HepG2 (cell line): Measurements from ENCODE around the gene RNF4. TPM values are rescaled to one million over a fixed set of nuclear protein-coding genes. Genes with fewer than 3 reads are reported as not detected.

Experiments
- ATF7-NPFF ChIP-seq: sonication (generic); formaldehyde crosslinking; IDR thresholded peaks from 2 replicates; pipeline ENCODE4 v1.8.1; 2023; ENCODE audit warnings: mild to moderate bottlenecking, low read depth, missing genetic modification reagents, moderate library complexity
- CAMTA2 ChIP-seq: sonication (generic); formaldehyde crosslinking; IDR thresholded peaks from 2 replicates; pipeline ENCODE4 v1.4.0; 2020; ENCODE audit warnings: mild to moderate bottlenecking, missing genetic modification reagents, borderline replicate concordance
- ETV6 ChIP-seq: sonication (generic); formaldehyde crosslinking; conservative IDR thresholded peaks from 2 replicates; pipeline ENCODE4 v1.4.0; 2020; ENCODE audit warnings: missing genetic modification reagents
- FOXK2 ChIP-seq: fragments of 450-650 bp; IDR thresholded peaks from 2 replicates; pipeline ENCODE4 v1.6.1; 2016
- HOXA5 ChIP-seq: sonication (generic); formaldehyde crosslinking; IDR thresholded peaks from 2 replicates; pipeline ENCODE4 v1.4.0; 2020; ENCODE audit warnings: missing genetic modification reagents
- REPIN1 ChIP-seq: sonication (generic); formaldehyde crosslinking; IDR thresholded peaks from 2 replicates; pipeline ENCODE4 v1.8.0; 2022; ENCODE audit warnings: missing genetic modification reagents, low read depth, mild to moderate bottlenecking, borderline replicate concordance
- YY1 ChIP-seq: IDR thresholded peaks from 2 replicates; pipeline ENCODE4 v1.6.1; 2011; ENCODE audit warnings: low read length, low read depth, moderate library complexity, mild to moderate bottlenecking; ENCODE audit not compliant: insufficient read depth, insufficient replicate concordance
- ZMYM4 ChIP-seq: sonication (generic); formaldehyde crosslinking; IDR thresholded peaks from 2 replicates; pipeline ENCODE4 v1.8.1; 2023; ENCODE audit warnings: mild to moderate bottlenecking, missing genetic modification reagents
- ZNF160 ChIP-seq: sonication (generic); formaldehyde crosslinking; IDR thresholded peaks from 2 replicates; pipeline ENCODE4 v1.8.0; 2022; ENCODE audit warnings: mild to moderate bottlenecking, inconsistent platforms, missing genetic modification reagents
- ZNF205 ChIP-seq: IDR thresholded peaks from 2 replicates; pipeline ENCODE4 v1.6.1; 2018; ENCODE audit warnings: missing biosample characterization, missing genetic modification reagents
- ZNF331 ChIP-seq: sonication (generic); formaldehyde crosslinking; IDR thresholded peaks from 2 replicates; pipeline ENCODE4 v1.4.0; 2020; ENCODE audit warnings: missing genetic modification reagents
- ZNF468 ChIP-seq: sonication (generic); formaldehyde crosslinking; IDR thresholded peaks from 2 replicates; pipeline ENCODE4 v1.8.0; 2022; ENCODE audit warnings: mild to moderate bottlenecking, moderate library complexity, missing genetic modification reagents
- ZNF607 ChIP-seq: sonication (generic); formaldehyde crosslinking; IDR thresholded peaks from 2 replicates; pipeline ENCODE4 v1.5.1; 2020; ENCODE audit warnings: missing genetic modification reagents, mild to moderate bottlenecking, borderline replicate concordance
- ZNF660 ChIP-seq: sonication (generic); formaldehyde crosslinking; IDR thresholded peaks from 2 replicates; pipeline ENCODE4 v1.5.1; 2020; ENCODE audit warnings: mild to moderate bottlenecking, low read depth, missing genetic modification reagents, borderline replicate concordance
- ZNF709 ChIP-seq: sonication (generic); formaldehyde crosslinking; IDR thresholded peaks from 2 replicates; pipeline ENCODE4 v1.5.0; 2020; ENCODE audit warnings: mild to moderate bottlenecking, missing genetic modification reagents
- ZNF724P ChIP-seq: sonication (generic); formaldehyde crosslinking; IDR thresholded peaks from 2 replicates; pipeline ENCODE4 v1.8.0; 2022; ENCODE audit warnings: missing genetic modification reagents, borderline replicate concordance
- polyA plus RNA-seq, 8 experiments: library from polyadenylated mRNA; depleted of rRNA in 3 of 8; stranded (reverse) in 7 of 8; unstranded in 1 of 8; fragments of >200 nt; fragmentation: Illumina TruSeq in 4 of 8; extraction: Trizol in 4 of 8; gene quantifications; 2 replicates each; pipeline versions ENCODE4 v1.2.1 to v1.2.3, GENCODE V29; 2011 to 2016; ENCODE audit warnings: low read depth in 4 of 8, missing spikeins in 1 of 8, mixed read lengths in 1 of 8; ENCODE audit not compliant: insufficient read depth in 1 of 8
- total RNA-seq, 5 experiments: library from RNA; depleted of rRNA; stranded (reverse); fragments of >200 nt; fragmentation: Illumina TruSeq; extraction: Trizol; gene quantifications; 2 replicates each; pipeline ENCODE4 v1.2.3, GENCODE V29; 2016; ENCODE audit warnings: low read depth in 1 of 5
- TF ChIP-seq, protein P1 (sequence below): sonication (generic); formaldehyde crosslinking; conservative IDR thresholded peaks from 2 replicates; pipeline ENCODE4 v1.4.0; 2020; ENCODE audit warnings: missing genetic modification reagents
- TF ChIP-seq, protein P2 (sequence below): sonication (generic); formaldehyde crosslinking; IDR thresholded peaks from 2 replicates; pipeline ENCODE4 v1.5.0; 2020; ENCODE audit warnings: missing genetic modification reagents, mild to moderate bottlenecking, borderline replicate concordance
- TF ChIP-seq, protein P3 (sequence below): sonication (generic); formaldehyde crosslinking; IDR thresholded peaks from 2 replicates; pipeline ENCODE4 v1.4.0; 2020; ENCODE audit warnings: low read depth, mild to moderate bottlenecking, missing genetic modification reagents
- TF ChIP-seq, protein P4 (sequence below): sonication (generic); formaldehyde crosslinking; IDR thresholded peaks from 2 replicates; pipeline ENCODE4 v1.5.0; 2020; ENCODE audit warnings: mild to moderate bottlenecking, missing genetic modification reagents, moderate library complexity
- TF ChIP-seq, protein P5 (sequence below): sonication (generic); formaldehyde crosslinking; IDR thresholded peaks from 2 replicates; pipeline ENCODE4 v1.5.0; 2020; ENCODE audit warnings: mild to moderate bottlenecking, missing genetic modification reagents

Gene RNF4
- total and polyA plus RNA-seq, 2 of the 13 experiments (the other 11 are each of a cell fraction or from before 2014, with no cell fraction given) = 38.1 to 45.1 TPM

DNA sequence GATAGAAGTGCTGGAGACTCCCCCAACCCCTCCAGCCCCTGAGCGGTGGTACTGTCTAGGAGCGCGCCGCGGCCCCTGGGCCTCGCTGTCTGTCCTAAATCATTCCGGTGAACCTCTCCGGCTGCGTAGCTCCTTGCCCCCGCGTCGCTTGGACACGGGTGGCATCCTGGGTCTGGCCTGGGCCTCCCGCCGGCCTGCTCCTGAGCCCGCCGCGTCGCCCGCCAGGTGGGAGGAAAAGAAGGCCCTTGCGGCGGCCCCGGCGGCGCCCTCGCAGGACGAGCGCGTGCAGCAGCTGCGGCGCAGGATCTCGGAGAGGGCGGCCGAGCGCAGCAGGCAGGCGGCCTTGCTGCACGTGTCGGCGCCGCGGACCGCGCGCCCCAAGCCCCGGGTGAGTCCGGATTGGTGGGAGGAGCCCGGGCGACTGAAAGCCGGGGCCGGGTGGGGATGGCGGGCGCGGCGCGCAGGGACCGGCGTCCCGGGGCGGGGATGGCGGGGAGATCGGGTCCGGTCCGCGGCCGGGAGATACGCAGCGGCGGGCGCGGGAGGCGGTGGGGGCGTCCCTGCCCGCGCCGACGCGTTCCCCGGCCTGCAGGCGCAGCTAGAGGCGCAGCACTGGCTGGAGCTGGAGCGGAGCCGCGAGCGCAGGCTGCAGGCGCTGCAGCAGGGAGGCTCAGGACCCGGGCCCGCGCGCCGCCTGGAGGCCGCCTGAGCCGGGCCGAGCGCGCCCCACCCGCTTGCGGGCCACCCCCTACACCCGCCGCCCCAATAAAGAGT lies 6.5 kb upstream of the RNF4 start (continued):
- TF ChIP-seq CAMTA2 (CRISPR knock-in tag) (peak; percentile 65; the same call in 1 of the 2 replicates), REPIN1 (CRISPR knock-in tag) (0 out of 2 replicates have a peak, but pooled peaks have one; percentile 27), ATF7-NPFF (CRISPR knock-in tag) (peak; percentile 99), ZNF660 (CRISPR knock-in tag) (no peak), ZNF205 (CRISPR knock-in tag) (0 out of 2 replicates have a peak, but pooled peaks have one; percentile 20), ZNF709 (CRISPR knock-in tag) (peak; percentile 89), ETV6 (no peak), ZNF160 (CRISPR knock-in tag) (peak; percentile 42; the same call in 1 of the 2 replicates), ZNF468 (CRISPR knock-in tag) (0 out of 2 replicates have a peak, but pooled peaks have one; percentile 90), ZNF724P (CRISPR knock-in tag) (peak; percentile 94), HOXA5 (peak; percentile 74; the same call in 1 of the 2 replicates), ZNF607 (CRISPR knock-in tag) (0 out of 2 replicates have a peak, but pooled peaks have one; percentile 36), ZMYM4 (CRISPR knock-in tag) (peak; percentile 65; the same call in 1 of the 2 replicates), YY1 (peak; percentile 45), ZNF331 (CRISPR knock-in tag) (peak; percentile 53; the same call in 1 of the 2 replicates), FOXK2 (no peak)
- TF ChIP-seq, protein P1, sequence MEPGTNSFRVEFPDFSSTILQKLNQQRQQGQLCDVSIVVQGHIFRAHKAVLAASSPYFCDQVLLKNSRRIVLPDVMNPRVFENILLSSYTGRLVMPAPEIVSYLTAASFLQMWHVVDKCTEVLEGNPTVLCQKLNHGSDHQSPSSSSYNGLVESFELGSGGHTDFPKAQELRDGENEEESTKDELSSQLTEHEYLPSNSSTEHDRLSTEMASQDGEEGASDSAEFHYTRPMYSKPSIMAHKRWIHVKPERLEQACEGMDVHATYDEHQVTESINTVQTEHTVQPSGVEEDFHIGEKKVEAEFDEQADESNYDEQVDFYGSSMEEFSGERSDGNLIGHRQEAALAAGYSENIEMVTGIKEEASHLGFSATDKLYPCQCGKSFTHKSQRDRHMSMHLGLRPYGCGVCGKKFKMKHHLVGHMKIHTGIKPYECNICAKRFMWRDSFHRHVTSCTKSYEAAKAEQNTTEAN (CRISPR knock-in tag) = peak; percentile 88
- TF ChIP-seq, protein P2, sequence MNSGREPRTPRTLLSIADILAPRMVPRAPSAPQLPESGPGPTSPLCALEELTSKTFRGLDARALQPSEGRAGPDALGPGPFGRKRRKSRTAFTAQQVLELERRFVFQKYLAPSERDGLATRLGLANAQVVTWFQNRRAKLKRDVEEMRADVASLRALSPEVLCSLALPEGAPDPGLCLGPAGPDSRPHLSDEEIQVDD (CRISPR knock-in tag) = peak; percentile 75; the same call in 1 of the 2 replicates
- TF ChIP-seq, protein P3, sequence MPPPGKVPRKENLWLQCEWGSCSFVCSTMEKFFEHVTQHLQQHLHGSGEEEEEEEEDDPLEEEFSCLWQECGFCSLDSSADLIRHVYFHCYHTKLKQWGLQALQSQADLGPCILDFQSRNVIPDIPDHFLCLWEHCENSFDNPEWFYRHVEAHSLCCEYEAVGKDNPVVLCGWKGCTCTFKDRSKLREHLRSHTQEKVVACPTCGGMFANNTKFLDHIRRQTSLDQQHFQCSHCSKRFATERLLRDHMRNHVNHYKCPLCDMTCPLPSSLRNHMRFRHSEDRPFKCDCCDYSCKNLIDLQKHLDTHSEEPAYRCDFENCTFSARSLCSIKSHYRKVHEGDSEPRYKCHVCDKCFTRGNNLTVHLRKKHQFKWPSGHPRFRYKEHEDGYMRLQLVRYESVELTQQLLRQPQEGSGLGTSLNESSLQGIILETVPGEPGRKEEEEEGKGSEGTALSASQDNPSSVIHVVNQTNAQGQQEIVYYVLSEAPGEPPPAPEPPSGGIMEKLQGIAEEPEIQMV (CRISPR knock-in tag) = peak; percentile 94
- TF ChIP-seq, protein P4, sequence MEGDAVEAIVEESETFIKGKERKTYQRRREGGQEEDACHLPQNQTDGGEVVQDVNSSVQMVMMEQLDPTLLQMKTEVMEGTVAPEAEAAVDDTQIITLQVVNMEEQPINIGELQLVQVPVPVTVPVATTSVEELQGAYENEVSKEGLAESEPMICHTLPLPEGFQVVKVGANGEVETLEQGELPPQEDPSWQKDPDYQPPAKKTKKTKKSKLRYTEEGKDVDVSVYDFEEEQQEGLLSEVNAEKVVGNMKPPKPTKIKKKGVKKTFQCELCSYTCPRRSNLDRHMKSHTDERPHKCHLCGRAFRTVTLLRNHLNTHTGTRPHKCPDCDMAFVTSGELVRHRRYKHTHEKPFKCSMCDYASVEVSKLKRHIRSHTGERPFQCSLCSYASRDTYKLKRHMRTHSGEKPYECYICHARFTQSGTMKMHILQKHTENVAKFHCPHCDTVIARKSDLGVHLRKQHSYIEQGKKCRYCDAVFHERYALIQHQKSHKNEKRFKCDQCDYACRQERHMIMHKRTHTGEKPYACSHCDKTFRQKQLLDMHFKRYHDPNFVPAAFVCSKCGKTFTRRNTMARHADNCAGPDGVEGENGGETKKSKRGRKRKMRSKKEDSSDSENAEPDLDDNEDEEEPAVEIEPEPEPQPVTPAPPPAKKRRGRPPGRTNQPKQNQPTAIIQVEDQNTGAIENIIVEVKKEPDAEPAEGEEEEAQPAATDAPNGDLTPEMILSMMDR (CRISPR knock-in tag) = peak; percentile 60
- TF ChIP-seq, protein P5, sequence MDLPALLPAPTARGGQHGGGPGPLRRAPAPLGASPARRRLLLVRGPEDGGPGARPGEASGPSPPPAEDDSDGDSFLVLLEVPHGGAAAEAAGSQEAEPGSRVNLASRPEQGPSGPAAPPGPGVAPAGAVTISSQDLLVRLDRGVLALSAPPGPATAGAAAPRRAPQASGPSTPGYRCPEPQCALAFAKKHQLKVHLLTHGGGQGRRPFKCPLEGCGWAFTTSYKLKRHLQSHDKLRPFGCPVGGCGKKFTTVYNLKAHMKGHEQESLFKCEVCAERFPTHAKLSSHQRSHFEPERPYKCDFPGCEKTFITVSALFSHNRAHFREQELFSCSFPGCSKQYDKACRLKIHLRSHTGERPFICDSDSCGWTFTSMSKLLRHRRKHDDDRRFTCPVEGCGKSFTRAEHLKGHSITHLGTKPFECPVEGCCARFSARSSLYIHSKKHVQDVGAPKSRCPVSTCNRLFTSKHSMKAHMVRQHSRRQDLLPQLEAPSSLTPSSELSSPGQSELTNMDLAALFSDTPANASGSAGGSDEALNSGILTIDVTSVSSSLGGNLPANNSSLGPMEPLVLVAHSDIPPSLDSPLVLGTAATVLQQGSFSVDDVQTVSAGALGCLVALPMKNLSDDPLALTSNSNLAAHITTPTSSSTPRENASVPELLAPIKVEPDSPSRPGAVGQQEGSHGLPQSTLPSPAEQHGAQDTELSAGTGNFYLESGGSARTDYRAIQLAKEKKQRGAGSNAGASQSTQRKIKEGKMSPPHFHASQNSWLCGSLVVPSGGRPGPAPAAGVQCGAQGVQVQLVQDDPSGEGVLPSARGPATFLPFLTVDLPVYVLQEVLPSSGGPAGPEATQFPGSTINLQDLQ (CRISPR knock-in tag) = 0 out of 2 replicates have a peak, but pooled peaks have one; percentile 75
